Measurements from ENCODE around the gene HTATIP2. TPM values are rescaled to one million over a fixed set of nuclear protein-coding genes. Genes with fewer than 3 reads are reported as not detected.
"Not testable (repeated sequence)": the region's sequence is repeated elsewhere in the genome, so short reads cannot be mapped to it uniquely, and the experiment has no call there.

The HTATIP2 gene
- total RNA-seq, 1 donor, result 27.9 TPM

GRCh38 chr11:20360650-20361049 is 2.9 kb upstream of the HTATIP2 start:
- H3K4me3 ChIP-seq (ENCODE audit: low read depth, low read length), result no peak overlapping the region
- DNase-seq (ENCODE audit: low read depth), result peak; percentile 56
- TF ChIP-seq CTCF (IDR thresholded peaks at IDR 0.05; ENCODE audit: insufficient read depth, low read length), result no peak

- no peak for TF ChIP-seq CTCF (IDR thresholded peaks at IDR 0.05; ENCODE audit: insufficient read depth, low read length)
- no peak for DNase-seq (ENCODE audit: low read depth)
- no peak overlapping the region for H3K4me3 ChIP-seq (ENCODE audit: low read depth, low read length)
Observed at GRCh38 chr11:20362481-20362880, 1.0 kb upstream of the HTATIP2 start.

GRCh38 chr11:20363149-20363499 is 390 bp upstream of the HTATIP2 start:
- peak overlapping the region; percentile 68 for H3K4me3 ChIP-seq (ENCODE audit: low read depth, low read length)
- no peak for TF ChIP-seq CTCF (IDR thresholded peaks at IDR 0.05; ENCODE audit: insufficient read depth, low read length)
- no peak for DNase-seq (ENCODE audit: low read depth)

GRCh38 chr11:20364341-20364792 is 853 bp downstream of the HTATIP2 start:
- peak; percentile 2 for TF ChIP-seq CTCF (IDR thresholded peaks at IDR 0.05; ENCODE audit: insufficient read depth, low read length)
- DNase-seq (ENCODE audit: low read depth), result no peak
- peak overlapping the region; percentile 68 for H3K4me3 ChIP-seq (ENCODE audit: low read depth, low read length)

- not testable (repeated sequence) for DNase-seq (ENCODE audit: low read depth); H3K4me3 ChIP-seq (ENCODE audit: low read depth, low read length)
Observed at GRCh38 chr11:20365465-20365864, 2.0 kb downstream of the HTATIP2 start.

- H3K4me3 ChIP-seq (ENCODE audit: low read depth, low read length), result no peak overlapping the region
- TF ChIP-seq CTCF (IDR thresholded peaks at IDR 0.05; ENCODE audit: insufficient read depth, low read length), result no peak
- DNase-seq (ENCODE audit: low read depth), result peak; percentile 85
Observed at GRCh38 chr11:20367313-20367948, 3.9 kb downstream of the HTATIP2 start.

- DNase-seq (ENCODE audit: low read depth), result no peak
- H3K4me3 ChIP-seq (ENCODE audit: low read depth, low read length), result no peak overlapping the region
- TF ChIP-seq CTCF (IDR thresholded peaks at IDR 0.05; ENCODE audit: insufficient read depth, low read length), result no peak
Observed at GRCh38 chr11:20368438-20368837, 4.9 kb downstream of the HTATIP2 start.
